OCI-LY7 (cell line): ENCODE data around the gene KRT80. TPM values are rescaled to one million over a fixed set of nuclear protein-coding genes. Genes with fewer than 3 reads are reported as not detected.

Experiments
- BruUV-seq: library from RNA; stranded (reverse); fragments of 400-500 nt; replicated peaks from 2 replicates; lab custom pipeline; 2021; lab: Mats Ljungman, UMichigan
- CTCF ChIA-PET: fragments of 300-600 bp; sonication (Branson Sonifier 250); formaldehyde crosslinking; loops from one replicate; lab custom pipeline; 2022; ENCODE audit warnings: antibody characterized with exemption; ENCODE audit not compliant: unreplicated experiment; lab: Charles Lee
- POLR2A ChIA-PET: fragments of 300-600 bp; sonication (Branson Sonifier 250); formaldehyde crosslinking; loops from one replicate; lab custom pipeline; 2022; ENCODE audit warnings: antibody characterized with exemption; lab: Charles Lee
- DNase-seq: peaks from one replicate; pipeline ENCODE4 v3.0.0-alpha.2; 2015; ENCODE audit warnings: low spot score
- H2AFZ ChIP-seq: fragments of 200-600 bp; sonication (generic), shearing (Covaris generic); 2 replicates; pipeline ENCODE4 v1.6.1; 2014; ENCODE audit warnings: mild to moderate bottlenecking, antibody characterized with exemption, low read length, moderate library complexity
- H3K27ac ChIP-seq: fragments of 200-600 bp; sonication (generic); 2 replicates; pipeline ENCODE4 v1.5.1; 2014; ENCODE audit warnings: mixed run types, low read depth, mild to moderate bottlenecking, moderate library complexity, low read length, inconsistent platforms; ENCODE audit not compliant: poor library complexity, severe bottlenecking
- H3K36me3 ChIP-seq: fragments of 200-600 bp; sonication (generic); 2 replicates; pipeline ENCODE4 v1.6.1; 2014; ENCODE audit warnings: mild to moderate bottlenecking, antibody characterized with exemption, low read length, moderate library complexity, mixed read lengths; ENCODE audit not compliant: insufficient read depth
- H3K4me1 ChIP-seq: fragments of 200-600 bp; sonication (generic); 2 replicates; pipeline ENCODE4 v1.5.1; 2014; ENCODE audit warnings: mild to moderate bottlenecking, low read length; ENCODE audit not compliant: insufficient read depth, poor library complexity, severe bottlenecking
- H3K4me2 ChIP-seq: fragments of 200-600 bp; sonication (generic); 2 replicates; pipeline ENCODE4 v1.6.1; 2014; ENCODE audit warnings: mild to moderate bottlenecking, low read length
- H3K4me3 ChIP-seq: fragments of 200-600 bp; sonication (generic); 2 replicates; pipeline ENCODE4 v1.5.1; 2014; ENCODE audit warnings: mild to moderate bottlenecking, low read depth, low read length; ENCODE audit not compliant: poor library complexity, severe bottlenecking
- H3K79me2 ChIP-seq: fragments of 200-600 bp; sonication (generic); 2 replicates; pipeline ENCODE4 v1.6.1; 2016; ENCODE audit warnings: low read depth, mild to moderate bottlenecking, low read length, moderate library complexity, mixed read lengths; ENCODE audit not compliant: insufficient read depth
- H3K9me2 ChIP-seq: fragments of 200-600 bp; sonication (generic); 2 replicates; pipeline ENCODE4 v1.6.1; 2016; ENCODE audit warnings: mild to moderate bottlenecking, low read length, mixed read lengths; ENCODE audit not compliant: insufficient read depth
- H3K9me3 ChIP-seq: fragments of 200-600 bp; sonication (generic); 2 replicates; pipeline ENCODE4 v1.6.1; 2014; ENCODE audit warnings: mild to moderate bottlenecking, mixed run types, low read length, mixed read lengths
- H4K20me1 ChIP-seq: fragments of 200-600 bp; sonication (generic); 2 replicates; pipeline ENCODE4 v1.6.1; 2014; ENCODE audit warnings: mild to moderate bottlenecking, antibody characterized with exemption, low read length, moderate library complexity, mixed read lengths; ENCODE audit not compliant: insufficient read depth
- CTCF ChIP-seq: fragments of 200-600 bp; sonication (generic); conservative IDR thresholded peaks from 2 replicates; pipeline ENCODE4 v1.5.1; 2014; ENCODE audit warnings: mild to moderate bottlenecking, antibody characterized with exemption, low read length, moderate library complexity, mixed read lengths
- EZH2phosphoT487 ChIP-seq: fragments of 200-600 bp; sonication (generic); IDR thresholded peaks from 2 replicates; pipeline ENCODE4 v1.6.1; 2018; ENCODE audit warnings: low read depth, borderline replicate concordance, mild to moderate bottlenecking, mixed run types, antibody characterized with exemption, low read length, moderate library complexity, mixed read lengths
- intact Hi-C: fragments of 100-400 bp; cut with micrococcal nuclease; formaldehyde crosslinking; loops from one replicate; pipeline ENCODE4 v1.10.0; 2022; ENCODE audit not compliant: unreplicated experiment
- total RNA-seq, 2 experiments: library from RNA; depleted of rRNA in 1 of 2; stranded (reverse); fragments of >200 nt in 1 of 2; shearing (Covaris generic) in 1 of 2; gene quantifications; 2 replicates each; pipeline ENCODE4 v1.2.3, GENCODE V29; 2014 to 2022

Gene KRT80
- total RNA-seq, 2 experiments from 2014 or later = not detected

GRCh38 chr12:52233462-52234207 lies 41.8 kb upstream of the KRT80 start:
- H3K4me1 ChIP-seq = no peaks in the 10 kb centered on the region
- no peaks in the 10 kb centered on the region for H3K9me2 ChIP-seq
- DNase-seq = no peak
- H3K79me2 ChIP-seq = no peaks in the 10 kb centered on the region
- no peaks in the 10 kb centered on the region for H3K36me3 ChIP-seq
- H4K20me1 ChIP-seq = no peaks in the 10 kb centered on the region
- H3K9me3 ChIP-seq = no peaks in the 10 kb centered on the region
- TF ChIP-seq EZH2phosphoT487 = no peak
- no peak for TF ChIP-seq CTCF
- H3K4me2 ChIP-seq = no peak overlapping the region
- no peak overlapping the region for H2AFZ ChIP-seq
- BruUV-seq = no TSS peak
- intact Hi-C loops = no loop called here
- POLR2A ChIA-PET = no interaction called here
- H3K4me3 ChIP-seq = no peak overlapping the region
- no peak overlapping the region for H3K27ac ChIP-seq
- CTCF ChIA-PET = no interaction called here

- H3K79me2 ChIP-seq = no peaks in the 10 kb centered on the region
- no peak within 1 kb of the TSS for H3K4me2 ChIP-seq
- no TSS peak for BruUV-seq
- H3K4me1 ChIP-seq = no peaks in the 10 kb centered on the region
- intact Hi-C loops = no loop called here
- POLR2A ChIA-PET = interaction anchor here (0.6 kb wide), 1 partner anchor 125 kb away, joined by 3 read pairs; no protein-coding TSS in a partner anchor
- no peaks in the 10 kb centered on the region for H3K9me2 ChIP-seq
- CTCF ChIA-PET = interaction anchor here (0.6 kb wide), 1 partner anchor 9 kb away, joined by 3 read pairs; no protein-coding TSS in a partner anchor
- no peaks in the 10 kb centered on the region for H3K36me3 ChIP-seq
- no peaks in the 10 kb centered on the region for H4K20me1 ChIP-seq
- no peak within 1 kb of the TSS for H3K4me3 ChIP-seq
- TF ChIP-seq EZH2phosphoT487 (no peak), CTCF (no peak)
- no peak for DNase-seq
- no peaks in the 10 kb centered on the region for H3K9me3 ChIP-seq
- H3K27ac ChIP-seq = no peak within 1 kb of the TSS
- no peak within 1 kb of the TSS for H2AFZ ChIP-seq
These were observed 41.1 kb upstream of the KRT80 start, which contains the start of gene KRT7 for GRCh38 chr12:52232674-52233461. KRT7 (plus strand) TSS chr12:52233243; CDS start chr12:52233297, 54 bp downstream.
